Astrocyte (in vitro differentiated cells and primary cell): ENCODE data around the gene FETUB.
"Not testable (repeated sequence)": the region's sequence is repeated elsewhere in the genome, so short reads cannot be mapped to it uniquely, and the experiment has no call there.

Experiments used
- EZH2 ChIP-seq: IDR thresholded peaks from 2 replicates; pipeline ENCODE4 v1.6.1; 2012; ENCODE audit warnings: mild to moderate bottlenecking, low read length, inconsistent platforms; ENCODE audit not compliant: insufficient read depth
- TF ChIP-seq, protein P1 (sequence below): IDR thresholded peaks from 2 replicates; pipeline ENCODE4 v1.5.1; 2011; ENCODE audit warnings: low read depth, mild to moderate bottlenecking, inconsistent platforms, low read length, moderate library complexity; ENCODE audit not compliant: insufficient read depth

DNA sequence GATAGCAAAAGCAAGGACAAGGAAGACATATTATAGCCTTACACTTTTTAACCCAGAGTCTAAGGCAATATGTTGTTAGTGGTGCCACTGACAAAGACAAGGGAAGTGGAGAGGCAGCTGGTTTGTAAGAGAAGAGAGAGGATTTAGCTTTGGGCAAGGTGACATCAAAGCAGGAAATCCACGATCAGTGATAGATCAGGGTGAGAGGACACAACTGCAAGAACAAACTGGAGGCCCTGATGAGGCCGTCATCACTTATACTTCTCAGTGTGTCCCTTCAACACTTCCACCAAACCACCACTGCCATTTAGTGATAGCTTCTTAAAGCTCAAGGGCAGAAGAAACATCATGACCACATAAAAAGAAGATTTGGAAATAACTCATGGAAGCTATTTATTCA, 46.3 kb downstream of the FETUB start:
- TF ChIP-seq, protein P1, sequence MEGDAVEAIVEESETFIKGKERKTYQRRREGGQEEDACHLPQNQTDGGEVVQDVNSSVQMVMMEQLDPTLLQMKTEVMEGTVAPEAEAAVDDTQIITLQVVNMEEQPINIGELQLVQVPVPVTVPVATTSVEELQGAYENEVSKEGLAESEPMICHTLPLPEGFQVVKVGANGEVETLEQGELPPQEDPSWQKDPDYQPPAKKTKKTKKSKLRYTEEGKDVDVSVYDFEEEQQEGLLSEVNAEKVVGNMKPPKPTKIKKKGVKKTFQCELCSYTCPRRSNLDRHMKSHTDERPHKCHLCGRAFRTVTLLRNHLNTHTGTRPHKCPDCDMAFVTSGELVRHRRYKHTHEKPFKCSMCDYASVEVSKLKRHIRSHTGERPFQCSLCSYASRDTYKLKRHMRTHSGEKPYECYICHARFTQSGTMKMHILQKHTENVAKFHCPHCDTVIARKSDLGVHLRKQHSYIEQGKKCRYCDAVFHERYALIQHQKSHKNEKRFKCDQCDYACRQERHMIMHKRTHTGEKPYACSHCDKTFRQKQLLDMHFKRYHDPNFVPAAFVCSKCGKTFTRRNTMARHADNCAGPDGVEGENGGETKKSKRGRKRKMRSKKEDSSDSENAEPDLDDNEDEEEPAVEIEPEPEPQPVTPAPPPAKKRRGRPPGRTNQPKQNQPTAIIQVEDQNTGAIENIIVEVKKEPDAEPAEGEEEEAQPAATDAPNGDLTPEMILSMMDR, result not testable (repeated sequence)
- TF ChIP-seq EZH2, result not testable (repeated sequence)
